HG02938 (cell line): ENCODE measurements around the gene GCHFR.
A peak's percentile ranks its signal among the peaks of the same experiment; 100 is the strongest.

ENCODE experiments used
- ATAC-seq: cut with Tn5 transposase; IDR thresholded peaks from one replicate; pipeline ENCODE4 v1.9.1; 2021; ENCODE audit warnings: mild to moderate bottlenecking, moderate library complexity; ENCODE audit not compliant: unreplicated experiment

Gene GCHFR

GRCh38 chr15:40775740-40776536, 12.1 kb downstream of the GCHFR start:
- no peak for ATAC-seq

- ATAC-seq, result no peak
Measured at GRCh38 chr15:40776537-40777141, 12.8 kb downstream of the GCHFR start.

GRCh38 chr15:40782609-40783227, 18.9 kb downstream of the GCHFR start:
- no peak for ATAC-seq

DNA sequence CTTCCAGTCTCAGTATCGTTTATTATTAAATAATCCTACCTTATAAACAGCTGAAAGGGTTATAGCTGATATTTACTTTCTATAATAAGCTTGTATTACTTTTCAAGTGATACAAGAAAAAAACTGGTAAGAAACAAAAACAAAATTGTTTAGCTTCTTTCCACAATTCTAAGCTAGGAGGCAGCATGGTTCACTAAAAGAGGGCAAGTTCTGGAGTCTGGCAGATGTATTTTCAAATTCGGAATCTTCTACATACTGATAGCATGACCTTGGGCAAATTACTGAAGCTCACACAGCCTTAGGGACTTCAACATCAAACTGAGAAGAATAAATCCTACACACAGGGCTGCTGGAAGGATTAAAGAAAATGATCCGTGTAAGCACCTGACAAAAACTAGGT, 21.3 kb downstream of the GCHFR start:
- no peak for ATAC-seq

- ATAC-seq, result no peak
Measured at GRCh38 chr15:40785814-40786213, 21.9 kb downstream of the GCHFR start.

GRCh38 chr15:40787344-40787841, 23.5 kb downstream of the GCHFR start:
- ATAC-seq, result no peak

DNA sequence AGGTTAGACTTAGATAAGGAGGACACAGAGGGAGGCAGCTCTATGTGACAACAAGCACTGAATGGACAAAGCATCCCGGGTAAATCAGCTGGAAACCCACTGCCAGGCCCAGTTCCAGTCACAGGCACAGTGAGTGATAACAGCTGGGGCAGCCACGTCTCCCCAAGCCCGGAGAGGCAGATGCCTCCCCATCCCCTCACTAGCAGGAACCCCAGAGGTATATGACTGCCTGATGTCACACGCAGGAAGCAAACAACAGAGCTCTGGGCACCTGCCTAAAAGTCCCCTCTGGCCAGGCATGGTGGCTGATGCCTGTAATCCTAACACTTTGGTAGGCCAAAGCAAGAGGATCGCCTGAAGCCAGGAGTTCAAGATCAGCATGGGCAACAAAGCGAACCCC, 24.1 kb downstream of the GCHFR start:
- ATAC-seq, result no peak

DNA sequence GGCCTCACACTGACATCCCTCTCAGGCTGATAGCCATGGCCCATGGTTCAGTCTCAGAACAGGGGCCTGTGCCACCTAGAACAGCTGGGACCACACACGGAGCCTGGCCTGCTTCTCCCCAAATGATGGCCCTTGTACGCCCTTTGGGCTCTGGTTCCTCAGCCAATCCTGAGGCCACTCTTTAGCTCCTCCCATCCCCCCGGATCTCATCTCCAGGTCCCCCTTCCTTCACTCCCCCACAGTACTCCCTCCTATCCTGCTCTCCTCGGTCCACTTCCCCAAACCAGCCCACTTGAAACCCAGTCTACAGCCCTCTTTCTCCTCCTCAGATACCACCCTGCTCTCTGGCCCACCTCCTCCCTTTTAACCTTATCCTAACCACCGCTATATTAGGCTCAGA, 25.3 kb downstream of the GCHFR start:
- no peak for ATAC-seq

GRCh38 chr15:40789999-40790398, 26.1 kb downstream of the GCHFR start:
- ATAC-seq, result no peak

- ATAC-seq, result no peak
Measured at GRCh38 chr15:40790718-40791117, 26.9 kb downstream of the GCHFR start.

- no peak for ATAC-seq
Measured at GRCh38 chr15:40792394-40792793, 28.5 kb downstream of the GCHFR start.

- ATAC-seq, result no peak
Measured at GRCh38 chr15:40793216-40793989, 29.5 kb downstream of the GCHFR start.

- ATAC-seq, result no peak
Measured at GRCh38 chr15:40796041-40796440, 32.2 kb downstream of the GCHFR start.

DNA sequence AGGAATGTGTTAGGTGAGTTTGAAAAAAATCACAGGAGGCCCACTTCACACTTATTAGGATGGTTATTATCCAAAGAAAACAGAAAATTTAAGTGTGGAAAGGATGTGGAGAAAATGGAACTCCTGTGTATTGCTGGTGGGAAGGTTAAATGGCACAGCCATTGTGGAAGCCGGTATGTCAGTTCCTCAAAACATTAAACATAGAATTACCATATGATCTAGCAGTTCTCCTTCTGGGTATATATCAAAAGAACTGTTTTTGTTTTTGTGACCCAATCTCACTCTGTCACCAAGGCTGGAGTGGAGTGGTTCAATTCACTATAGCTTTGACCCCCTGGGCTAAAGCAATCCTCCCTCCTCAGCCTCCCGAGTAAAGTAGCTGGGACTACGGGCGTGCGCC, 32.6 kb downstream of the GCHFR start:
- ATAC-seq, result no peak

GRCh38 chr15:40799523-40799922, 35.7 kb downstream of the GCHFR start:
- no peak for ATAC-seq

DNA sequence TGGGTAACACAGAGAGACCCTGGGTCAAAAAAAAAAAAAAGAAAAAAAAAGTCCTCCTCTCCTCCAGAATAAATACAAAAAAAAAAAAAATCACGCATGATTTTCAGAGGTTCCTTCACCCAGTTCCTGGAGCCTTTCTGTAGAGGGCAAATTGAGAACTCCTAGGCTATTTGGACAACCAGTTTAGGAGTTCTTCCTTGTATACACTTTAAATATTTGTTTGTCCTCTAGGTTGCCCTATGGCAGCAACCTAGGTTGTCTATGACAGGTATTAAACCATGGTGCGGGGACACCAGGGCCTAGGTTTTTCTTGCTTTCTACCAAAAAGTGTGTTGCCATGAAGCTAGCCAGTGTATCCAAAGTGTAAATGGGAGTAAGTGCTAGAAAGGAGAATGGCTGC, 39.2 kb downstream of the GCHFR start:
- no peak for ATAC-seq

GRCh38 chr15:40803688-40804087, 39.8 kb downstream of the GCHFR start:
- no peak for ATAC-seq

DNA sequence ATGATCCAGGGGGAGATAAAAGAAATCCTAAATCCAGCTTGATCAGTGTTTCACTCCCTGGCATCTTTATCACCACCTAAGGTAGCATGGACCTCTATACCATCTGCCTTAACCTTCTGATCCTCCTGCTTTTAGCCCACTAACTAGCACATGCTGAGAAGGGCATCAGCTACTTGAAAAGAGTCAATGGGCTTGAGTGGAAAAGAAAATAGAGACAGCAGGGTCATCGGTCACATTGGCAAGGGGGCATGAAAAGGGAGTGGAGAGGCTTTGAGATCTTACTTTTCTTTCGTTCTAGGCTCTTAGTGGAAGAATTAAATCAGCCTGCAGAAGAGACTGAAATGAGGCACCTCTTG, 42.8 kb downstream of the GCHFR start:
- ATAC-seq, result no peak

GRCh38 chr15:40807028-40807887, 43.4 kb downstream of the GCHFR start, which contains the start of the genes DNAJC17 and ZFYVE19:
Gene DNAJC17, minus strand, starts transcription at chr15:40807473. Its CDS starts 27 bp downstream, at chr15:40807446.
Gene ZFYVE19, plus strand, starts transcription at chr15:40807089. Its CDS starts 501 bp downstream, at chr15:40807590.
- ATAC-seq, result peak; percentile 88

- no peak for ATAC-seq
Measured at GRCh38 chr15:40807888-40808461, 44.1 kb downstream of the GCHFR start.
